Erythroblast (primary cell): ENCODE measurements around the gene TMEM178A.

Experiments
- GATA1 ChIP-seq: IDR thresholded peaks from 2 replicates; pipeline ENCODE4 v1.6.1; 2011; ENCODE audit warnings: low read depth, mild to moderate bottlenecking, control low read depth, low read length, moderate library complexity
- POLR2A ChIP-seq: IDR thresholded peaks from 2 replicates; pipeline ENCODE4 v1.6.1; 2011; ENCODE audit warnings: mild to moderate bottlenecking, low read length

GRCh38 chr2:39638581-39638980 lies 27.1 kb upstream of the TMEM178A start:
- no peak for TF ChIP-seq POLR2A
- no peak for TF ChIP-seq GATA1
